ENCODE data around the gene NDST1. TPM values are rescaled to one million over a fixed set of nuclear protein-coding genes. Genes with fewer than 3 reads are reported as not detected.

Gene NDST1
- total RNA-seq, 3 donors from 2014 or later: 58.1 to 66.5 (median 60.6) TPM

DNA sequence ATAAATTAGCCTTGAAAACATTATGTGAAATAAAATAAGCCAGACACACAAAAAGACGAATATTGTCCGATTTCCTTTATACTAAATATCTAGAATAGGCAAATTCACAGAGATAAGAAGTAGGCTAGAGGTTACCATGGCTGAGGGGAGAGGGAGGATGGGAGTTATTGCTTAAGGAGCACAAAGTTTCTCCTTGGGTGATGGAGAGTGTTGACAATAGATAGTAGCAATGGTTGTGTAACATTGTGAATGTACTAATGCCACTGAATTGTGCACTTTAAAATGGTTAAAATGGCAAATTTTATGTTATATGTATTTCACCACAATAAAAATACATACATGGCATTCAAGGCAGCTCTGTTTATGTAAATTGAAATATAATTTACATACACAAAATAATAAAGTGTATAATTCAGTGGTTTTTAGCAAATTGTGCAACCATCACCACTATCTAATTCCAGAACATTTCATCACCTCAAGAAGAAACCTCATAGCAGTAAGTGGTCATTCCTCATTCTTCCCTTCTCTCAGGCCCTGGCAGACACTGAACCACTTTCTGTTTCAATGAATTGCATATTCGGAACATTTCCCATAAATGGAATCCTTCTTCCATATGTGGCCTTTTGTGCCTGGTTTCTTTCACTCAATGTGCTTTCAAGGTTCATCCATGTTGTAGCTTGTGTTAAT is 59.2 kb downstream of the NDST1 start:
- H3K4me1 ChIP-seq (ENCODE audit: low read depth): no peaks in the 10 kb centered on the region
- intact Hi-C loops (cut with DNase I, micrococcal nuclease): no loop called here
- no peaks in the 10 kb centered on the region for H3K9me3 ChIP-seq
- peak; percentile 36 for ATAC-seq
- H3K4me3 ChIP-seq: no peak overlapping the region
- no peaks in the 10 kb centered on the region for H3K36me3 ChIP-seq (ENCODE audit: low read depth)
- no peak for DNase-seq
- TF ChIP-seq, protein P1, sequence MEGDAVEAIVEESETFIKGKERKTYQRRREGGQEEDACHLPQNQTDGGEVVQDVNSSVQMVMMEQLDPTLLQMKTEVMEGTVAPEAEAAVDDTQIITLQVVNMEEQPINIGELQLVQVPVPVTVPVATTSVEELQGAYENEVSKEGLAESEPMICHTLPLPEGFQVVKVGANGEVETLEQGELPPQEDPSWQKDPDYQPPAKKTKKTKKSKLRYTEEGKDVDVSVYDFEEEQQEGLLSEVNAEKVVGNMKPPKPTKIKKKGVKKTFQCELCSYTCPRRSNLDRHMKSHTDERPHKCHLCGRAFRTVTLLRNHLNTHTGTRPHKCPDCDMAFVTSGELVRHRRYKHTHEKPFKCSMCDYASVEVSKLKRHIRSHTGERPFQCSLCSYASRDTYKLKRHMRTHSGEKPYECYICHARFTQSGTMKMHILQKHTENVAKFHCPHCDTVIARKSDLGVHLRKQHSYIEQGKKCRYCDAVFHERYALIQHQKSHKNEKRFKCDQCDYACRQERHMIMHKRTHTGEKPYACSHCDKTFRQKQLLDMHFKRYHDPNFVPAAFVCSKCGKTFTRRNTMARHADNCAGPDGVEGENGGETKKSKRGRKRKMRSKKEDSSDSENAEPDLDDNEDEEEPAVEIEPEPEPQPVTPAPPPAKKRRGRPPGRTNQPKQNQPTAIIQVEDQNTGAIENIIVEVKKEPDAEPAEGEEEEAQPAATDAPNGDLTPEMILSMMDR (IDR thresholded peaks at IDR 0.05): no peak

DNA sequence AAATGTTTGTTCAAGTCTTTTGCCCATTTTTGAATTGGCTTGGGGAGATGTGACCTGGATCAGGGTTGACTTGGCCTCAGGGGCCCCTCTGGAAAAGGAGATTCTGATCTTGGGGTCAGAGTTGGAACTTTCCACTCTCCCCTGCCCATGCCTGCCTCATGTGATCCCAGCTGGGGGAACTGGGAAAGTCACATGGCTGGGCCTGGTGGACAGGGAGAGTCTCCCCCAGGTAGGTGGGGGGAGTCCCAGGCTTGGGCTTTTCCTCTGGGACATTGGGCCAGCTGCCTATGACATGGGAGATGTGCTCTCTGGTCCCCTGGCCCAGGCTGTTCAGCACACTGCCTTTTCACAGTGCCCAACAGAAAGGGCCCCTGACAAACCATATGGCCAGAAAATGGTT is 60.7 kb downstream of the NDST1 start:
- Histone ChIP-seq H3K9me3 (no peaks in the 10 kb centered on the region), H3K36me3 (ENCODE audit: low read depth) (no peaks in the 10 kb centered on the region), H3K4me1 (ENCODE audit: low read depth) (no peaks in the 10 kb centered on the region), H3K4me3 (no peak overlapping the region)
- intact Hi-C loops (cut with DNase I, micrococcal nuclease): no loop called here
- TF ChIP-seq, protein P1 (IDR thresholded peaks at IDR 0.05): no peak
- DNase-seq: no peak
- ATAC-seq: no peak

DNA sequence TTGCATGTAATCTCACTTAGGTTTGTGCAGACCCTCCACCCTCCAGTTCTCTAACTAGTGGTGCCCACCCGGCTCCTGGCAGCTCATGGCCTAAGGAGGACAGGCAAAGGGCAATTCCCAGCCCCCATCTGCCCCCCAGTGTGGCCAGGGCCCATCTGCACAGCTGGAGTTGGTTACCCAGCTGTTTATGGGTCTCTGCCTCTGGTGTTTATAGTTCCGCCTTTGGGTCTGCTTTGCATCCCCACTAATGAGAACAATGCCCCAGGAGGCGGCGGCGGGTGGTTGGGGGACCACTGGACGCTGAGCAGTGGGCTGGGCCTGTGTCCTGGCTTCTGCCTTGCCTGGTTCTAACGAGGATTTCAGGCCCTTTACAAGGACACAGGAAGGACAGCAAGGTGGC is 62.4 kb downstream of the NDST1 start:
- DNase-seq (no peak), ATAC-seq (no peak)
- no peaks in the 10 kb centered on the region for H3K36me3 ChIP-seq (ENCODE audit: low read depth)
- no peaks in the 10 kb centered on the region for H3K4me1 ChIP-seq (ENCODE audit: low read depth)
- H3K4me3 ChIP-seq: no peak overlapping the region
- intact Hi-C loops (cut with DNase I, micrococcal nuclease): no loop called here
- no peaks in the 10 kb centered on the region for H3K9me3 ChIP-seq
- TF ChIP-seq, protein P1 (IDR thresholded peaks at IDR 0.05): no peak

DNA sequence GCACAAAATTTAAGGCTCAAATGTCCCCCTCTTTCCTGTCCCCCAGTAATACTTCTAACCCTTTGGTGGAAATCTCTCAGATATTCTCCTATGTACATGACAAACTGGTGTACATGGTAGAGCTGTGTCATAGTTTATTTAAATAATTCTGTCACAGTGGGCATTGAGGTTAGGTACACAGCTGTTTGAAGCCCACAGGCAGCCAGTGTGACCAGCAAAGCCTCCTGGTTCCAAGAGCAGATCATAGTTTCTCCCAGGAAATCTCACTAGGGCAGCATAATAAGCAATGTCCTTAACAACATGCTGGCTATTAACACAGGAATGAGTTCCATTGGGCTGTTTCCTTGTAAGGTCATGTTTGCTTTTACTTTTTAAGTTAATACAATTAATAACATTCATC is 63.9 kb downstream of the NDST1 start:
- ATAC-seq: no peak
- intact Hi-C loops (cut with DNase I, micrococcal nuclease): no loop called here

DNA sequence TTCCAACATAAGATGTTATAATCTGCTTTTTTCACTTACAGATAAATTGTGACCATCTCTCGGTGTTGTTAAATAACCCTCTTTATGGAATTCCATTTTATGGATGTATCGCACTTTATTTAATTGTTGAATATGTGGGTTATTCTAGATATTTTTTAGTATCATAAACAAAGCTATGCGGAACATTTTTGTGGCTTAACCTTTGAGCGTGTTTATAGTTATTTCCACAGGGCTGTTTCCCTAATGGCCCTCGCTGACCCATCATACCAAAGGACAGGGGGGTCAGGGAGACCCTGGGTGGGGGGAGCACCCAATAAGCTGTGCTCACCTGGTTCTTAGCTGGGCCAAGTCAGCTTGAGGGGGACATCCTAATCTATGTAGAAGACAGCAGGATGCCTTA is 65.3 kb downstream of the NDST1 start:
- ATAC-seq (no peak), DNase-seq (no peak)
- Histone ChIP-seq H3K4me3 (no peak overlapping the region), H3K4me1 (ENCODE audit: low read depth) (no peaks in the 10 kb centered on the region), H3K9me3 (no peaks in the 10 kb centered on the region), H3K36me3 (ENCODE audit: low read depth) (no peaks in the 10 kb centered on the region)
- intact Hi-C loops (cut with DNase I, micrococcal nuclease): no loop called here
- TF ChIP-seq, protein P1 (IDR thresholded peaks at IDR 0.05): no peak

More for the DNA sequence above, 63.9 kb downstream of the NDST1 start:
- H3K36me3 ChIP-seq (ENCODE audit: low read depth): no peaks in the 10 kb centered on the region
- TF ChIP-seq, protein P1 (IDR thresholded peaks at IDR 0.05): no peak
- no peaks in the 10 kb centered on the region for H3K9me3 ChIP-seq
- H3K4me1 ChIP-seq (ENCODE audit: low read depth): no peaks in the 10 kb centered on the region
- DNase-seq: no peak
- H3K4me3 ChIP-seq: no peak overlapping the region
